PC-3 (cell line): ENCODE measurements around the gene SERINC2. TPM values are rescaled to one million over a fixed set of nuclear protein-coding genes. Genes with fewer than 3 reads are reported as not detected.
A peak's percentile ranks its signal among the peaks of the same experiment; 100 is the strongest.
"Not testable (repeated sequence)": the region's sequence is repeated elsewhere in the genome, so short reads cannot be mapped to it uniquely, and the experiment has no call there.

Source experiments
- ATAC-seq: fragments of 200-7000 bp; cut with Tn5 transposase; 2 replicates; pipeline ENCODE4 v1.9.1; 2020; ENCODE audit warnings: mild to moderate bottlenecking, moderate library complexity
- BruUV-seq: library from RNA; stranded (reverse); fragments of 400-500 nt; replicated peaks from 2 replicates; lab custom pipeline; 2021; lab: Mats Ljungman, UMichigan
- CTCF ChIA-PET: fragments of 300-600 bp; sonication (Branson Sonifier 250); formaldehyde crosslinking; loops from one replicate; lab custom pipeline; 2022; ENCODE audit warnings: antibody characterized with exemption; lab: Charles Lee
- POLR2A ChIA-PET: fragments of 300-600 bp; sonication (Branson Sonifier 250); formaldehyde crosslinking; loops from one replicate; lab custom pipeline; 2022; ENCODE audit warnings: antibody characterized with exemption; ENCODE audit not compliant: unreplicated experiment; lab: Charles Lee
- DNase-seq: peaks from one replicate; pipeline ENCODE4 v3.0.0-alpha.2; 2015
- H2AFZ ChIP-seq: fragments of 300-600 bp; sonication (generic); 2 replicates; pipeline ENCODE4 v1.6.0; 2016; ENCODE audit warnings: antibody characterized with exemption, low read length
- H3F3A ChIP-seq: fragments of 300-600 bp; sonication (generic); one replicate; pipeline ENCODE4 v1.6.0; 2017; ENCODE audit warnings: antibody characterized with exemption, low read length, control low read depth, mild to moderate bottlenecking; ENCODE audit not compliant: unreplicated experiment
- H3K27ac ChIP-seq: fragments of 300-600 bp; sonication (generic); 2 replicates; pipeline ENCODE4 v1.5.1; 2016; ENCODE audit warnings: mild to moderate bottlenecking, low read length
- H3K27me3 ChIP-seq: fragments of 300-600 bp; sonication (generic); 2 replicates; pipeline ENCODE4 v1.6.1; 2016; ENCODE audit warnings: low read length, mixed read lengths
- H3K36me3 ChIP-seq: fragments of 300-600 bp; sonication (generic); 2 replicates; pipeline ENCODE4 v1.6.1; 2016; ENCODE audit warnings: low read depth, mixed run types, low read length, mixed read lengths
- H3K4me1 ChIP-seq: fragments of 300-600 bp; sonication (generic); 2 replicates; pipeline ENCODE4 v1.5.1; 2016; ENCODE audit warnings: low read length; ENCODE audit not compliant: insufficient read depth
- H3K4me2 ChIP-seq: fragments of 300-600 bp; sonication (generic); 2 replicates; pipeline ENCODE4 v1.6.0; 2016; ENCODE audit warnings: low read length
- H3K4me3 ChIP-seq: fragments of 300-600 bp; sonication (generic); 2 replicates; pipeline ENCODE4 v1.5.1; 2016; ENCODE audit warnings: mild to moderate bottlenecking, low read length, mixed read lengths
- H3K79me2 ChIP-seq: fragments of 300-600 bp; sonication (generic); 2 replicates; pipeline ENCODE4 v1.6.1; 2017; ENCODE audit warnings: low read length, mixed read lengths
- H3K9ac ChIP-seq: fragments of 300-600 bp; sonication (generic); 2 replicates; pipeline ENCODE4 v1.6.0; 2016; ENCODE audit warnings: mild to moderate bottlenecking, low read length
- H3K9me2 ChIP-seq: fragments of 300-600 bp; sonication (generic); replicated peaks from 2 replicates; pipeline ENCODE4 v1.6.1; 2016; ENCODE audit warnings: mixed run types, low read length, mixed read lengths
- H3K9me3 ChIP-seq: fragments of 300-600 bp; sonication (generic); 2 replicates; pipeline ENCODE4 v1.6.1; 2016; ENCODE audit warnings: low read length, mixed read lengths
- H4K20me1 ChIP-seq: fragments of 300-600 bp; sonication (generic); 2 replicates; pipeline ENCODE4 v1.6.1; 2016; ENCODE audit warnings: low read length, mixed read lengths
- EZH2 ChIP-seq: fragments of 300-600 bp; sonication (generic); IDR thresholded peaks from one replicate; pipeline ENCODE4 v1.6.1; 2017; ENCODE audit warnings: antibody characterized with exemption, mild to moderate bottlenecking, low read length; ENCODE audit not compliant: unreplicated experiment
- EZH2phosphoT487 ChIP-seq: fragments of 300-600 bp; sonication (generic); IDR thresholded peaks from 2 replicates; pipeline ENCODE4 v1.6.1; 2018; ENCODE audit warnings: mild to moderate bottlenecking, antibody characterized with exemption, low read length, borderline replicate concordance
- intact Hi-C: fragments of 100-400 bp; cut with micrococcal nuclease; formaldehyde crosslinking; loops from 2 replicates; pipeline ENCODE4 v1.9.0; 2023
- total RNA-seq: library from RNA; depleted of rRNA; stranded (reverse); fragments of >200 nt; gene quantifications from 2 replicates; pipeline ENCODE4 v1.2.3, GENCODE V29; 2014
- TF ChIP-seq, protein P1 (sequence below): fragments of 300-600 bp; sonication (generic); conservative IDR thresholded peaks from 2 replicates; pipeline ENCODE4 v1.5.1; 2017; ENCODE audit warnings: antibody characterized with exemption, low read depth, mild to moderate bottlenecking, low read length

The SERINC2 gene
- total RNA-seq, 1 experiment from 2014 or later: 51.5 TPM

DNA sequence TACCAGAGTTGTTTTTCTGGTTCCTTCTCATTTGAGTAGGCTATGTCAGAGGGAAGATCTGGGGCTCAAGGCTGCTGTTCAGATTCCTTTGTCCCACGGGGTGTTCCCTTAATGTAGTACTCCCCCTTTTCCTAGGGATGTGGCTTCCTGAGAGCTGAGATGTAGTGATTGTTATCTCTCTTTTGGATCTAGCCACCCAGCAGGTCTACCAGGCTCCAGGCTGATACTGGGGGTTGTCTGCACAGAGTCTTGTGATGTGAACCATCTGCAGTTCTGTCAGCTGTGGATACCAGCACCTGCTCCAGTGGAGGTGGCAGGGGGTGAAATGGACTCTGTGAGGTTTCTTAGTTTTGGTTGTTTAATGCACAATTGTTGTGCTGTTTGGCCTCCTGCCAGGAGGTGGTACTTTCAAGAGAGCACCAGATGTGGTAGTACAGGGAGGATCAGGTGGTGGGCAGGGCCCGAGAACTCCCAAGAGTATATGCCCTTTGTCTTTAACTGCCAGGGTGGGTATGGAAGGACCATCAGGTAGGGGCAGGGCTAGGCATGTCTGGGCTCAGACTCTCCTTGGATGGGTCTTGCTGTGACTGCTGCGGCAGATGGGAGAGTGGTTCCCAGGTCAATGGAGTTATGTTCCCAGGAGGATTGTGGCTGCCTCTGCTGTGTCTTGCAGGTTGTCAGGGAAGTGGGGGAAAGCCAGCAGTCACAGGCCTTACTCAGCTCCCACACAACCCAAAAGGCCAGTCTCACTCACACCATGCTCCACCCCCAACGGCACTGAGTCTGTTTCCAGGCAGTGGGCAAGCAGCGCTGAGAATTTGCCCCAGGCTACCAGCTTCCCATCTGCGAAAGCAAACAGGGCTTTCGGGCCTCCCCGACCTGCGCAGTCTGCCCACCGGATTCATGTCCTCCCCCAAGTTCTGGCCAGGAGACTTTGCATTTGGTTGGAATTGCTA, 64.2 kb downstream of the SERINC2 start:
- no TSS peak for BruUV-seq
- POLR2A ChIA-PET: no interaction called here
- intact Hi-C loops: no loop called here

GRCh38 chr1:31478167-31478566, 65.2 kb downstream of the SERINC2 start:
- ChIA-PET POLR2A (no interaction called here), CTCF (no interaction called here)
- H3K36me3 ChIP-seq: no peaks in the 10 kb centered on the region
- no peak overlapping the region for H3K27ac ChIP-seq
- intact Hi-C loops: no loop called here
- no peak overlapping the region for H2AFZ ChIP-seq
- H3K9me3 ChIP-seq: no peaks in the 10 kb centered on the region
- H4K20me1 ChIP-seq: no peaks in the 10 kb centered on the region
- H3K9me2 ChIP-seq: no peaks in the 10 kb centered on the region
- H3K4me2 ChIP-seq: no peak overlapping the region
- H3K9ac ChIP-seq: no peak overlapping the region
- ATAC-seq: no peak
- no peaks in the 10 kb centered on the region for H3F3A ChIP-seq
- DNase-seq: no peak
- no peaks in the 10 kb centered on the region for H3K27me3 ChIP-seq
- no TSS peak for BruUV-seq
- H3K4me3 ChIP-seq: no peak overlapping the region
- TF ChIP-seq EZH2 (no peak), EZH2phosphoT487 (no peak)
- peaks cover 17% of the 10 kb centered on the region for H3K4me1 ChIP-seq
- H3K79me2 ChIP-seq: no peaks in the 10 kb centered on the region

More for the DNA sequence above, 64.2 kb downstream of the SERINC2 start:
- Histone ChIP-seq H3F3A (no peaks in the 10 kb centered on the region), H3K4me3 (no peak overlapping the region), H3K79me2 (no peaks in the 10 kb centered on the region), H2AFZ (no peak overlapping the region), H3K27ac (peak overlapping the region; percentile 50), H3K9me3 (no peaks in the 10 kb centered on the region), H3K4me2 (peak overlapping the region; percentile 50), H3K9me2 (no peaks in the 10 kb centered on the region), H4K20me1 (no peaks in the 10 kb centered on the region), H3K27me3 (no peaks in the 10 kb centered on the region), H3K36me3 (no peaks in the 10 kb centered on the region), H3K4me1 (peaks cover 18% of the 10 kb centered on the region), H3K9ac (no peak overlapping the region)
- TF ChIP-seq EZH2phosphoT487: no peak
- TF ChIP-seq, protein P1, sequence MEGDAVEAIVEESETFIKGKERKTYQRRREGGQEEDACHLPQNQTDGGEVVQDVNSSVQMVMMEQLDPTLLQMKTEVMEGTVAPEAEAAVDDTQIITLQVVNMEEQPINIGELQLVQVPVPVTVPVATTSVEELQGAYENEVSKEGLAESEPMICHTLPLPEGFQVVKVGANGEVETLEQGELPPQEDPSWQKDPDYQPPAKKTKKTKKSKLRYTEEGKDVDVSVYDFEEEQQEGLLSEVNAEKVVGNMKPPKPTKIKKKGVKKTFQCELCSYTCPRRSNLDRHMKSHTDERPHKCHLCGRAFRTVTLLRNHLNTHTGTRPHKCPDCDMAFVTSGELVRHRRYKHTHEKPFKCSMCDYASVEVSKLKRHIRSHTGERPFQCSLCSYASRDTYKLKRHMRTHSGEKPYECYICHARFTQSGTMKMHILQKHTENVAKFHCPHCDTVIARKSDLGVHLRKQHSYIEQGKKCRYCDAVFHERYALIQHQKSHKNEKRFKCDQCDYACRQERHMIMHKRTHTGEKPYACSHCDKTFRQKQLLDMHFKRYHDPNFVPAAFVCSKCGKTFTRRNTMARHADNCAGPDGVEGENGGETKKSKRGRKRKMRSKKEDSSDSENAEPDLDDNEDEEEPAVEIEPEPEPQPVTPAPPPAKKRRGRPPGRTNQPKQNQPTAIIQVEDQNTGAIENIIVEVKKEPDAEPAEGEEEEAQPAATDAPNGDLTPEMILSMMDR: no peak
- TF ChIP-seq EZH2: no peak
- DNase-seq (peak; percentile 77), ATAC-seq (peak; percentile 54; the same call in 1 of the 2 replicates)
- CTCF ChIA-PET: interaction anchor here (0.7 kb wide), 1 partner anchor 291 kb away, joined by 3 read pairs; no protein-coding TSS in a partner anchor

- Histone ChIP-seq H3K4me3 (no peak overlapping the region), H3K4me2 (no peak overlapping the region), H3K27ac (no peak overlapping the region), H3K36me3 (no peaks in the 10 kb centered on the region), H3K79me2 (no peaks in the 10 kb centered on the region), H3F3A (no peaks in the 10 kb centered on the region), H2AFZ (no peak overlapping the region), H3K27me3 (no peaks in the 10 kb centered on the region), H3K9me2 (no peaks in the 10 kb centered on the region), H4K20me1 (no peaks in the 10 kb centered on the region), H3K9me3 (no peaks in the 10 kb centered on the region), H3K9ac (no peak overlapping the region), H3K4me1 (peaks cover 17% of the 10 kb centered on the region)
- no TSS peak for BruUV-seq
- POLR2A ChIA-PET: no interaction called here
- TF ChIP-seq EZH2: no peak
- TF ChIP-seq, protein P1: no peak
- no peak for TF ChIP-seq EZH2phosphoT487
- DNase-seq (no peak), ATAC-seq (no peak)
- CTCF ChIA-PET: no interaction called here
- intact Hi-C loops: no loop called here
Measured at GRCh38 chr1:31479811-31480210, 66.8 kb downstream of the SERINC2 start.

GRCh38 chr1:31480426-31480825, 67.4 kb downstream of the SERINC2 start:
- H3K36me3 ChIP-seq, H3K9me2 ChIP-seq, H3K9me3 ChIP-seq, H3F3A ChIP-seq, DNase-seq, H3K4me2 ChIP-seq, H3K27me3 ChIP-seq, H4K20me1 ChIP-seq, BruUV-seq, intact Hi-C loops, ATAC-seq, CTCF ChIA-PET, H3K79me2 ChIP-seq, H2AFZ ChIP-seq, H3K9ac ChIP-seq, H3K4me3 ChIP-seq, POLR2A ChIA-PET, H3K27ac ChIP-seq: not testable (repeated sequence)
- H3K4me1 ChIP-seq: peaks cover 17% of the 10 kb centered on the region
